Left colon (tissue), 2 donors: ENCODE results near the gene ABHD12B. TPM values are rescaled to one million over a fixed set of nuclear protein-coding genes. Genes with fewer than 3 reads are reported as not detected.

Experiments used
- ATAC-seq: fragments of 200-7000 bp; cut with Tn5 transposase; one replicate; pipeline ENCODE4 v1.9.1; 2020; ENCODE audit warnings: mild to moderate bottlenecking, moderate library complexity
- DNase-seq, 2 donors: peaks; one replicate each; pipeline ENCODE4 v3.0.0-alpha.2; 2020
- intact Hi-C, 2 donors: fragments of 100-400 bp; cut with DNase I in 1 of 2; cut with micrococcal nuclease in 1 of 2; formaldehyde crosslinking; loops; one replicate each; pipeline versions ENCODE4 v1.11.2 to v1.14.0; 2022; cut with DNase I, micrococcal nuclease
- total RNA-seq, 2 donors: library from RNA; stranded (reverse); fragmentation: NEBNext Ultra II Directional; extraction: Animal tissue kit (Norgen Biotek cat#: 25700); gene quantifications; one replicate each; pipeline ENCODE4 v1.2.1, GENCODE V29; 2021
- donor health status: DM: no; HTN: no; CAD: no.
- donor health status: DM: yes; HTN: yes; CAD: no.

ABHD12B gene
- total RNA-seq, 2 donors from 2014 or later: 3.9 to 12.7 TPM

DNA sequence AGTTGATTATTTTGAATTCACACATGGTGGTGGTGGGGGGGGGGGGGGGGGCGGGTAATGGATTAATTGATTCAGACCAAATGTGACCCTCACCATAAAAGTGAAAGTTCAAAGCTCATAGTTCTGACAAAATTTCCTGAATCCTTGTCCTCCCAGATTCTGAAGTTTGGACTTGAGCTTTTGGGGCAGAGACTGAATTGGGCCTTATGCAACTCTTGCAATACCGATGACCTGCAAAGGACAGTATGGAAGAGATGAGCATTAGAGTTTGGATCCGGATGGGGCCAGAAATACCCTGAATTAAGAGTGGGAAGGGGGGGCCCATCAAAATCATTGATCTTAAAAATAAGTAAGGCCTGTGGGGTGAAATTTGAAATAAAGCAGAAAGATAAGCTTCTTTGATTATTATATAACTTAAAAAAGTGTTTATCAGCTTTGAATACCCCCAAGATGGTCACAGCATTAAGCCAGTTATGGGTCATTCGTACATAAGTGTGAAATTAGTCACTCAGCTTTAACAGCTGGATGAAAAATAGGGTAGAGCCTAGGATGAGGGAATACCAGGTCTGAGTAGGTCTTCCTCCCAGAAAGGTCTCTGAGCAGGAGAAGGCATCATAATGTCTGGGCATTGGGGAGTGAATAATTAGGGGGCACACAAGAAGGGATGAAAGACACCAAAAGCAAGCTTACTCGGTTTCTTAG, 74.5 kb downstream of the ABHD12B start:
- DNase-seq (no peak), ATAC-seq (no peak)
- intact Hi-C loops: no loop called here

DNA sequence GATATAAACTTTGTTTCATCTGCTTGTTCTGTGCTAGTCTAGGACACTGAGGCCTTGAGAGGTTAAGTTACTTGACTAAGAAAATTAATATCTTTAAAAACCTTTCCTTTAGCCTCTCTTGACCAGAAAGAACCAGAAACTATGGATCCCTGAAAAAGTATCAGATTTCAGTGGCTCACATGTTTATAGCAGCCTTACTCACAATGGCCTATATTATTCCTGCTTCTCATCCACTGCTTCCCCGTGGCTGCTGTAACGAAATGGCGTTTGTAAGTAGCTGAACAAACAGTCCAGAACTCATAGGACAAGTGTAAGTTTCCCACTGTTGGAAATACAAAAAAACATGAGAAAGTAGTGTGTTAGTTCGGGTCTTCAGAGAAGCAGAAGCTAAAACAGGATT, 75.6 kb downstream of the ABHD12B start:
- intact Hi-C loops: no loop called here
- ATAC-seq (no peak), DNase-seq (no peak)

DNA sequence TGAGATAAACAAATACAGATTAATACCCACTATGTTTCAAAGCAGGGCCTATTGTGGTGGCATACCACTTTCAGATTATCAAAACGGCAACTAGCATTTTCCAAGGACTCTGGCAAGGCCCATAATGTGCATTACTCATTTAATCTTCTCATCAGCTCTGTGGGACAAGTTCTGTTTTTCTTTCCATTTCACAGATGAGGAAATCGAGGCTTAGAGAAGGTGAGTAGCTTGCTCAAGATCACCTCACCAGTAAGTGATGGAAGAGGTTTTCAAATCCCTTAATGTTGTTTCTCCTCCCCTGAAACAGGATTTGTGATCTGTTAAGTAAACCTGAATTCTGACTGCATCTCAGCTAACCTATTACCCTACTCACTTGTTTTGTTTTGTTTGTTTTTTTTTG, 76.4 kb downstream of the ABHD12B start:
- DNase-seq: no peak
- no peak for ATAC-seq
- intact Hi-C loops: no loop called here

DNA sequence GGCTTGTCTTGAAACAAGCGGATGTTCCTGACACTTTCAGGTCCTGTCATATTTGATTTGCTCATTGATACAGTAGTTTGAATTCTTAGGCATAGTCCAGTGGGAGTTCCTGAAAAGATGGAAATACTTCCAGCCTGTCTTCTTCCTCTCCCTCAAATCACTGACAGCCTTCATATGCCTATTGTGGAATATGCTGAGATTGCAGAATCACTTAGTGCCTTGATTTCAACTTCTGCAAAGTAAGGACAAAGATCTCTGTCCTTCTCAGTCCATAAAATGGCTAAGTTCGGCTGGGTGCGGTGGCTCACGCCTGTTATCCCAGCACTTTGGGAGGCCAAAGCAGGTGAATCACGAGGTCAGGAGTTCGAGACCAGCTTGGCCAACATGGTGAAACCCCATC, 79.2 kb downstream of the ABHD12B start:
- intact Hi-C loops: loop anchor here (5.0 to 10.0 kb wide), 2 partner anchors 266 to 274 kb away; no protein-coding TSS in a partner anchor
- ATAC-seq: no peak
- DNase-seq: no peak

DNA sequence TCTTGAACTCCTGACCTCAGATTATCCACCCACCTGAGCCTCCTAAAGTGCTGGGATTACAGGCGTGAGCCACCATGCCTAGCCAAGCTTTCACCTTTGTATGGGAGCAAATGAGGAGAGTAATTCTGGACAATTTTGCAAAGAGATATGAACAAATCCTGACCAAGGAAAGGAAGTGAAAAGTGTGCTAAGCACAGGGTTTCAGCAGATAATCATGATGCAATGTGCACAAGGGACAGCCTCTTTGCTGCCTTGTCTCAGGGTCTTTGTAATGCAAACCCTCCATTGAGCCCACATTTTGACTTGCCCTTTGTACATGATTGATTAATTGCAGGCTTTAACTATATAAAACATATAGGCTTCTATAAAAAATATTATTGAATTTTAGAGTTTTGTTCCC, 81.6 kb downstream of the ABHD12B start:
- no peak for ATAC-seq
- DNase-seq: no peak
- intact Hi-C loops: loop anchor here (5.0 to 10.0 kb wide), 2 partner anchors 264 to 271 kb away; no protein-coding TSS in a partner anchor

Other genes with a start within 250 kb of the ABHD12B start
- 10 to 100 TPM; 16.3 to 17.1 TPM for gene SAV1, start 203.7 kb upstream of the ABHD12B start, total RNA-seq
- gene NIN, start 40.9 kb upstream of the ABHD12B start, total RNA-seq: 10 to 100 TPM; 21.0 to 24.7 TPM
- 10 to 100 TPM; 32.9 to 55.6 TPM for gene PYGL, start 72.4 kb downstream of the ABHD12B start, total RNA-seq
- 1 to 10 TPM; 3.8 to 6.2 TPM for gene TRIM9, start 223.1 kb downstream of the ABHD12B start, total RNA-seq